DND-41 (cell line): ENCODE results near the gene KRT13.

Source experiments
- EZH2 ChIP-seq: IDR thresholded peaks from 3 replicates; pipeline ENCODE4 v1.6.1; 2012; ENCODE audit warnings: borderline replicate concordance, low read depth, mild to moderate bottlenecking, moderate library complexity, low read length, inconsistent platforms; ENCODE audit not compliant: severe bottlenecking
- TF ChIP-seq, protein P1 (sequence below): IDR thresholded peaks from 2 replicates; pipeline ENCODE4 v1.5.1; 2012; ENCODE audit warnings: borderline replicate concordance, low read length, moderate library complexity, mild to moderate bottlenecking; ENCODE audit not compliant: poor library complexity, severe bottlenecking; ENCODE audit errors: extremely low read depth

DNA sequence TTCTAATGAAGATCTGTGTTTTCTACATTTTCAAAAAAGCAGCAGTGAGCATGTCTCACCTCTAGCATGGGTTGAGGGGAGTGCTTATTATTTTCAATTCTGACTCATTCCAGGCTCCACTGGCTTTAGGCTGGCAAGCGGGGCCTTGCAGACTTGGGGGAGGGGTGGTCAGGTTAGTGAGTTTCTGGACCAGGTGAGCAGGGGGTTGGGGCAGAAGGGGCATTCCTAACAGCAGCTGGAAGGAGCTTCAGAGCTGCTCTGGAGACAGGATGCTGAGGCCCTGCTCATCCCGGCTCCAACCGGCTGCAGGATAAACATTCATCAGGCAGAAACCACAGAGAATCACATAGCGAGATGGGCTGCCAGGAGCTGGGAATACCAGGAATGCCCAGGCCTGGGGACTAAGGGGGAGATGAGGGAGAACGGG is 33.2 kb upstream of the KRT13 start:
- TF ChIP-seq, protein P1, sequence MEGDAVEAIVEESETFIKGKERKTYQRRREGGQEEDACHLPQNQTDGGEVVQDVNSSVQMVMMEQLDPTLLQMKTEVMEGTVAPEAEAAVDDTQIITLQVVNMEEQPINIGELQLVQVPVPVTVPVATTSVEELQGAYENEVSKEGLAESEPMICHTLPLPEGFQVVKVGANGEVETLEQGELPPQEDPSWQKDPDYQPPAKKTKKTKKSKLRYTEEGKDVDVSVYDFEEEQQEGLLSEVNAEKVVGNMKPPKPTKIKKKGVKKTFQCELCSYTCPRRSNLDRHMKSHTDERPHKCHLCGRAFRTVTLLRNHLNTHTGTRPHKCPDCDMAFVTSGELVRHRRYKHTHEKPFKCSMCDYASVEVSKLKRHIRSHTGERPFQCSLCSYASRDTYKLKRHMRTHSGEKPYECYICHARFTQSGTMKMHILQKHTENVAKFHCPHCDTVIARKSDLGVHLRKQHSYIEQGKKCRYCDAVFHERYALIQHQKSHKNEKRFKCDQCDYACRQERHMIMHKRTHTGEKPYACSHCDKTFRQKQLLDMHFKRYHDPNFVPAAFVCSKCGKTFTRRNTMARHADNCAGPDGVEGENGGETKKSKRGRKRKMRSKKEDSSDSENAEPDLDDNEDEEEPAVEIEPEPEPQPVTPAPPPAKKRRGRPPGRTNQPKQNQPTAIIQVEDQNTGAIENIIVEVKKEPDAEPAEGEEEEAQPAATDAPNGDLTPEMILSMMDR: no peak
- no peak for TF ChIP-seq EZH2
